ENCODE results near the gene RCSD1. TPM values are rescaled to one million over a fixed set of nuclear protein-coding genes. Genes with fewer than 3 reads are reported as not detected.

Gene RCSD1
- total and polyA plus RNA-seq, 2 of the 4 experiments (the other 2 are of a cell fraction): 0.03 TPM; not detected in 1

- POLR2A ChIA-PET (ENCODE audit: unreplicated experiment): no interaction called here
- no peak for TF ChIP-seq POLR2A (IDR thresholded peaks at IDR 0.05; ENCODE audit: low read depth, low read length)
- TF ChIP-seq CHD1 (IDR thresholded peaks at IDR 0.05; ENCODE audit: low read depth, low read length): no peak
- TF ChIP-seq MXI1 (IDR thresholded peaks at IDR 0.05; ENCODE audit: borderline replicate concordance, low read depth, low read length): no peak
- no peak for TF ChIP-seq MAFK (IDR thresholded peaks at IDR 0.05; ENCODE audit: low read depth, low read length)
- TF ChIP-seq FOS (IDR thresholded peaks at IDR 0.05; ENCODE audit: low read depth, low read length): no peak
- no peak for TF ChIP-seq RFX5 (IDR thresholded peaks at IDR 0.05; ENCODE audit: low read depth, low read length)
- TF ChIP-seq, protein P1, sequence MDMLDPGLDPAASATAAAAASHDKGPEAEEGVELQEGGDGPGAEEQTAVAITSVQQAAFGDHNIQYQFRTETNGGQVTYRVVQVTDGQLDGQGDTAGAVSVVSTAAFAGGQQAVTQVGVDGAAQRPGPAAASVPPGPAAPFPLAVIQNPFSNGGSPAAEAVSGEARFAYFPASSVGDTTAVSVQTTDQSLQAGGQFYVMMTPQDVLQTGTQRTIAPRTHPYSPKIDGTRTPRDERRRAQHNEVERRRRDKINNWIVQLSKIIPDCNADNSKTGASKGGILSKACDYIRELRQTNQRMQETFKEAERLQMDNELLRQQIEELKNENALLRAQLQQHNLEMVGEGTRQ (IDR thresholded peaks at IDR 0.05; ENCODE audit: low read depth, low read length): no peak
- TF ChIP-seq RCOR1 (IDR thresholded peaks at IDR 0.05; ENCODE audit: insufficient replicate concordance, low read length): no peak
- no peak for TF ChIP-seq CTCF (conservative IDR thresholded peaks at IDR 0.05; ENCODE audit: low read depth, low read length)
- no peak for TF ChIP-seq CEBPB (IDR thresholded peaks at IDR 0.05; ENCODE audit: low read depth, low read length)
- no peak for TF ChIP-seq BHLHE40 (IDR thresholded peaks at IDR 0.05; ENCODE audit: low read depth, low read length)
- no peak for TF ChIP-seq RAD21 (IDR thresholded peaks at IDR 0.05; ENCODE audit: low read length)
- no peak for TF ChIP-seq MAZ (IDR thresholded peaks at IDR 0.05; ENCODE audit: borderline replicate concordance, low read depth, low read length)
- no peak for TF ChIP-seq NFE2L2 (IDR thresholded peaks at IDR 0.05; ENCODE audit: low read depth, low read length)
- dilution Hi-C loops (cut with HindIII; ENCODE audit: low sequenced_read_pairs, unreplicated experiment): no loop called here
These were observed 114.9 kb downstream of the RCSD1 start for GRCh38 chr1:167744901-167745300.

More at GRCh38 chr1:167744901-167745300, 114.9 kb downstream of the RCSD1 start:
- Histone ChIP-seq H3K56ac (ENCODE audit: extremely low read depth, insufficient read depth, low read length) (no peak overlapping the region), H3K4me2 (ENCODE audit: low read depth, low read length) (no peak overlapping the region), H2AFZ (replicated peaks; ENCODE audit: low read length, poor library complexity) (no peak overlapping the region), H3K79me1 (ENCODE audit: low read depth in 1 of 2, low read length in 2 of 2) (peaks cover 25 to 67% of the 10 kb centered on the region in 2 experiments), H4K8ac (ENCODE audit: low read depth in 2 of 2, low read length in 2 of 2) (no peak overlapping the region), H3K9me1 (ENCODE audit: insufficient read depth, low read length) (peaks cover 25% of the 10 kb centered on the region), H2BK5ac (ENCODE audit: low read depth, low read length, poor library complexity, severe bottlenecking) (no peak overlapping the region), H3K4me3 (ENCODE audit: insufficient read depth, low read depth, low read length) (no peak overlapping the region), H3K27me3 (ENCODE audit: control insufficient read depth, insufficient read depth, low read length) (no peaks in the 10 kb centered on the region), H4K20me1 (ENCODE audit: insufficient read depth, low read length) (peaks cover 74% of the 10 kb centered on the region), H4K5ac (ENCODE audit: low read depth, low read length) (no peak overlapping the region), H2BK20ac (ENCODE audit: low read depth, low read length) (no peak overlapping the region), H3K14ac (replicated peaks; ENCODE audit: low read depth, low read length) (no peak overlapping the region), H3K4ac (ENCODE audit: low read depth, low read length) (no peak overlapping the region), H3K9ac (ENCODE audit: low read depth, low read length) (no peak overlapping the region), H3K9me3 (ENCODE audit: control insufficient read depth, insufficient read depth, low read length) (no peaks in the 10 kb centered on the region), H2AK5ac (ENCODE audit: low read depth, low read length) (no peak overlapping the region), H3K27ac (ENCODE audit: insufficient read depth, low read length) (no peak overlapping the region), H3K18ac (ENCODE audit: low read depth, low read length) (no peak overlapping the region), H2AK9ac (replicated peaks; ENCODE audit: low read depth, low read length, poor library complexity) (no peak overlapping the region), H3K4me1 (ENCODE audit: control insufficient read depth, insufficient read depth, low read length) (peaks cover 14% of the 10 kb centered on the region), H3K23ac (ENCODE audit: low read depth, low read length) (0 out of 2 replicates have a peak overlapping the region, but pooled peaks have one; percentile 8), H2BK120ac (ENCODE audit: low read depth, low read length) (no peak overlapping the region), H4K91ac (ENCODE audit: insufficient read depth, low read depth, low read length) (no peak overlapping the region), H3K36me3 (ENCODE audit: control insufficient read depth, insufficient read depth, low read length) (no peaks in the 10 kb centered on the region), H2BK15ac (ENCODE audit: low read depth, low read length) (no peak overlapping the region)
- CTCF ChIA-PET: no interaction called here
- in situ Hi-C loops (cut with MboI; ENCODE audit: low sequenced_read_pairs): no loop called here
- ATAC-seq (ENCODE audit: low read depth) (no peak), DNase-seq (no peak)
- no CpG with 5 or more reads among the region's 3 CpGs for WGBS, 2 experiments (ENCODE audit: extremely low coverage in 2 of 2, insufficient read length in 1 of 2)
- intact Hi-C loops (cut with micrococcal nuclease): no loop called here
- no TSS peak for BruUV-seq (replicated peaks)

Measured in IMR-90 (cell line).